T-helper 1 cell (primary cell): Measurements from ENCODE around the gene RND3.

Experiments
- DNase-seq, 5 donors: peaks; one replicate each; pipeline ENCODE4 v3.0.0-alpha.2; 2012 to 2020

The RND3 gene

GRCh38 chr2:150474326-150475074, 13.0 kb downstream of the RND3 start:
- DNase-seq, result no peak

DNA sequence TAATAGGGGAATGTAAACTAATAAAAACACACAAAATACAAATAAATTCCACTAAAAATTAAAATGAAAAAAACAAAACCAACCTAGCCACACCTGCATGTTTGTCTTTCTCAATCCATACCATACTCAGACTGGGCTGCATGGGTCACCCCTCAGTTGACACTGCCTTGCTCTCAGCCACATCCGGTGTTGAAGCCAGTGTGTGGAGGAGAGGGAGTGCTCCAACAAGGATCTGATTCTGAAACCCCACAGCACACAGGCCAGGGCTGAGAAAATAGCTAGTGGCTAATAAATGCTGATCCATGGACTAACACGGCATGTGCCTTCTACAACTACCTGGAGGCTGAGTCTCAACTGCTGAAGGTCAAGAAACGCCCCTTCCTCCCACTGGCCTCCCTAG, 13.7 kb downstream of the RND3 start:
- DNase-seq, result no peak

- DNase-seq, result no peak
Measured at GRCh38 chr2:150472511-150472899, 15.0 kb downstream of the RND3 start.

- DNase-seq, result no peak
Measured at GRCh38 chr2:150471813-150472510, 15.5 kb downstream of the RND3 start.

DNA sequence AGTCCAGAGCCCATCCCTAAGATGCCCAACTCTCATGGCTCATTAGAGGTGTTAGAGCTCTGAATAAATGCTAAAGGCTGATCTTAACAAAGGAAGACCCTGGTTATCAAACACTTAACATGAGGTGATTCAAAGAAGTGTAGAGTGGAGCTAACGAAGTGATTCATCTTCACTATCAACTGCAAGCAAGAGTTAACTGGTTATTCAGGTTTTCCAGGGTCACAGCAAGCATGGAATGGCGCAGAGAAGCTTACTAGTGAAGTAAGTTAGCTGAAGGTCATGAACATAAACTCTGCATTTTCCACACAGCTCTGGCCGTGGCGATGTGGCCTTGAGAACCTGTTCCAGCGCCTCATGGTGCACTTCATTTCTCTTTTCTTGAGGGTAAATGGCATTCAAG, 17.0 kb downstream of the RND3 start:
- no peak for DNase-seq

GRCh38 chr2:150469706-150470274, 17.7 kb downstream of the RND3 start:
- no peak for DNase-seq

DNA sequence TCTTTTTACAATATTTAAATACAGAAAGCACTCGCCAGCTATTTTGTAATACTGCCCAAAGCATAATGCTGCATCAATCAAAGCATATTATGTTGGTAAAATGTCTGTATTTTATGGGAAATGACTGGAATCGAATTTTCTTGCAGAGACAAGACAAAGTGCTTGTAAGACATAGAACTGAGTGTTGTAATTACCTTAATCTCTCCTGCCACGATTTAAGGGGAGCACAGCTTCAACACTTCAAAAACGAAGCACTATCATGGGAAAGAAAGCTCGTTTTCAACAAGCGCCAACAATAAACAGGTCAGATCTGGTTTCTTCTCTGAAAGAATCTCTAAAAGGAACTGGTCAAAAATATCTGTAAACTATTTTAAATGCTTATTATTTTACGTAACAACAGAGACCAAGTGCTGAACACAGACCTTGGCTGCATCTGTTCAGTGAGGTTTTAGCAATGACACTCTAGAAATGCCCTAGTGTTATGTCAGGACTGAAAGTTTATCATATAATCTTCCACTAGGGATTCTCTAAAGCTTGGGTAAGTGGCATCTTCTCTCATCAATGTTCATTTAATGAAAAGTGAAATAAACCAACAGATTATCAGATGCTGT, 19.0 kb downstream of the RND3 start:
- no peak for DNase-seq

- DNase-seq, result no peak
Measured at GRCh38 chr2:150467621-150467963, 19.9 kb downstream of the RND3 start.

DNA sequence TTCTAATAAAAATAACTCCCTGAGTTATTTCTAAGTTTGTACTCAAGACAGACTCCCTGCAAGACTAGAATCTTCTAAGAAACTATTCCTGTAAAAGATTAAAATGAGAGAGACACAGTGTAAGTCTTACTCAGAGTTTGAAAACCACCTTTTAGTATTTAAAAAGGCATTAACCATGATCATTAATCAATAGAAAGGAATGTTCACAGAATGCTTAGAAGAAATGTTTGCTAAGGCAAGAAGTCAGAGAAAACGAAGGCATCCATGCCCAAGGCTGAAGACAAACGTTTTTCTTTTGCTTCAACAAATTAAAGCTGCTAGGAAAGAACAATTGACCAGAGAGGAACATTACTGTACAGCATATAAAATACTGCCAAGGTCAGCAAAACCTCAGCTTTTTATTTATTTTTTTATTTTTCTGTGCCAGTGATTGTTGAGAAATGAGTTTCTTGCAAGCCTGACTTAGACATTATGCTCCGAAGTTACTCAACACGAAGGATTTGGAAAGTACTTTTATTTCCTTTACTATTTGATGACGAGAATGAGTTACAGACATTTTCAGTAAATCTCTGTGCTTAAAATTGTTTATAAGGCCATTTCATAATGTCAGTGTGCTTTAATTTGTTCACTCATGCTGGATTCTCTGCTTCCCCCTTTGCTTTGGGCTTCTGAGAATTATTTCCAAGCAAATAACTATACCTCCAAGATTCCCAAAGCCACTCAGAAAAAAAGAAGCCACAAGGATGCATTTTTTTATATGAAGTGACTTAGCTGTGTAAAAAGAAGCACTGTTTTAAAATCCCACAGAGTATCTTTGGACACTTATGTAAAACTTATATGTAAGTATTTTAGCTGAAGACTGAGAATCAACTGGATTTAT, 20.5 kb downstream of the RND3 start:
- no peak for DNase-seq

- no peak for DNase-seq
Measured at GRCh38 chr2:150465703-150466569, 21.5 kb downstream of the RND3 start.

DNA sequence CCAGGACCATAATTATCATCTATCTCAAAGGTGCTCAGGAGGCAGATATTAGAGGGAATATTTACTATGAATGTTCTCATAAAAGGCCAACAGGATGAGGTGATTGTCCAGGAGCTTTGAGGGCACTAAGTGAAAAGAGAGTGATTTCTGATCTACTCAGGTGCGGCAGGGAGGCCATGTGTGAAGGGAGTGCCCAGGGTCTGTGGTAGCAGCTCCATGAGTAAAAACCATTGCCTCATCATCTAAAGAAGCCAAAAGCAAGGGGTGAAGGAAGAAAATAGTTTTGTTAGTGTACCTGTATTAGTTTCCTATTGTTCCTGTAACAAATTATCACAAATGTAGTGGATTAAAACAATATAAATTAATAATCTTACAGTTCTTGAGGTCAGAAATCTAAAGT, 22.5 kb downstream of the RND3 start:
- DNase-seq, result no peak

DNA sequence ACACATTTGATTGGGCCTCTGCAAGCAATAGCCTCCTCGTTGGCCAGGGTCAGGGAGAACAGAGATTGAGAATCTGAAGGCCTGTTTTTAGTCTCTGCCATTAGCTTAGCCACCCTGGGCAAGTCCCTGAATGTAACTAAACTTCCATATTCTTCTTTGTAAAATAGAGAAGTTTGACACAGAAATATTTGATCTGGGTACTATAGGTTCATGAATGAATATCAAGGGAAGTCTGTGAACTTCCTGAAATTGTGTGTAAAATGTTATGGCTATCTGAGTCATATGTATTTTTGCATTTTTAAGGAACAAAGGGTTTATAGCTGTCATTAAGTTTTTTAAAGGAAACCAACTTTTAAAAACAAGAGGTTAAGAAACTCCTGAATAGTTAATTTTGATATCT, 23.2 kb downstream of the RND3 start:
- DNase-seq, result no peak

GRCh38 chr2:150462770-150463169, 24.7 kb downstream of the RND3 start:
- no peak for DNase-seq

GRCh38 chr2:150459281-150459680, 28.2 kb downstream of the RND3 start:
- DNase-seq, result no peak

DNA sequence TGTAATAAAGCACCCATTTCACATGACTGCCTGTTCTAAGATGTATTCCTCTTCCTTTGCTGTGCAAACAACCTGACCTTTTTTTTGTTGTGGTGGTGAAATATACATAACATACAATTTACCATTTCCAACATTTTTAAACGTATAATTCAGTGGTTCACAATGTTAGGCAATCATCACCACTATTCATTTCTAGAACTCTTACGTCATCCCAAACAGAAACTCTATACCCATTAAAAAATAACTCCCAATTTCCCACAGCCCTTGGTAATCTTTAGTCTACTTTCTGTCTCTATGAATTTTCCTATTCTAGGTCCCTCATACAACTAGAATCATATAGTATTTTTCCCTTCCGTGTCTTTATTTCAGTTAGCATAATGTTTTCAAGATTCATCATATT, 36.7 kb downstream of the RND3 start:
- DNase-seq, result no peak

GRCh38 chr2:150449856-150450255, 37.6 kb downstream of the RND3 start:
- DNase-seq, result no peak

DNA sequence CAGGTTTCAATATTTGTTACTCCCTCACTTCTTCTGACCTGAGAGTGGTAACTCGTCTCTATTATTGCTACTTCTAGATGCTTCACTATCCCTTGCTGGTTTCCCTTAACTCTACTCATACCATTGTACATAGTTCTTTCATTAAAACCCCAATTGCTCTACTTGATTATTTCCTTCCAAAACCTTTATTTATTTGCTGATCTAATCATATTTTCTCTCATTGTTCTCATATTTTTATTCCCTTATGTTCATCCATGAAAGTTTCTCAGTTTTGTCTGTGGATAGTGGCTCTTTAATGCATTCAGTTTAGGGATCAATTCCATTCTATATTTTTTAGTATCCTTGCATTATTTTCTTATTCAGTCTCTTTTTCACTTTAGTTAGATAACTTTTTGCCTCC, 42.1 kb downstream of the RND3 start:
- DNase-seq, result no peak

GRCh38 chr2:150442484-150442883, 45.0 kb downstream of the RND3 start:
- no peak for DNase-seq

- DNase-seq, result no peak
Measured at GRCh38 chr2:150441784-150442183, 45.7 kb downstream of the RND3 start.

DNA sequence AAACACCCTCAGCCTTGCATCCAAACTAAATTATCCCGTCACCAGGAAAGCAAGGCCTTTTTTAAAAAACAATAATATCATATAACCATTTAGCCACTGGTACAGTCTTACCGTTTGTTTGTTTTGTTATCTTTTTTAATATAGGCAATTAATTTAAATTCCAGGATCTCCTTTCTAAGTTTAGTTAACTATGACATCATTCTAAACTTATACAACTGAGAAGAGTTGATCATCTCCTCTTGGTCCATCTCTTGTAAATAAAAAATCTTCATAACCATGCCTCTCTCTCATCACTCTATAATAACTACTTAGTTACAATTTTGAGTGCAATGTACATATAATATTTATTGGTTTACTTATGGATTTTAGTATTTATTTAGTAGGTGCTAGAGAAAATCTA, 46.2 kb downstream of the RND3 start:
- DNase-seq, result no peak

DNA sequence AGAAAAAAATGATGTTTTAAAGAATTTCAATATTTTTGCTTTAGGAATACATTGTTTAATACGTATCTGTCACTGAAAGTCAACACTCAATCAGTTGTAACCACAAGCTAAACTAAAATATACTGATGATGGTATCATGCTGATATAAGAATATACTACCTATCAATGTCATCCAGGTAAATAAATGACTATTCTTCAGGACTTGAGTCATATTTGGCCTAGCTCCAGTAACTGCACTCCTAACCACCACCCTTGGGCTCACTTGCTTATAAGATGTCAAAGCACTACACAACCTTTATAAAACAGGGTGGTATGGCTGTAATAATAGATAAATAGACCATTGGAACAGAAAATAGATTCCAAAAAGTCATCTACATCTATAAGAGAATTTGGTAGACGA, 48.8 kb downstream of the RND3 start:
- DNase-seq, result no peak

DNA sequence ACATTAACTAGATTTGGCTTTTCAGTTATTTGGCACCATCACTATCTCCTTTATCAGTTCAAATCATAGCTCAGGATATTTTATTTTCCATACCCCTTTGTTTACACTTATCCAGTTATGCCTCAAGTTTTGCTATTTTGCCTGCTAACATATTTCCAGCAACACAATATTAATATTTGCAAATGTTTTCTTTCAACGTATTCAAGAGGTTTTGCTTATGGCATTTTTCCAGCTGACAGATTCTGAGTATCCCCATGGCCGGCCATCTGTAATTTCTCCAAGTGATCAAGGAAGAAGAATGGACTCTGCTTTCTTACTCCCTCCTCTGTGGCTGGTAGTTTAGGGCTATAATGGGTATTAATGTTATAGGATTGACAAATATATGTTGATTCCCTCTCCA, 49.4 kb downstream of the RND3 start:
- DNase-seq, result no peak
